Uterus (tissue), 2 donors: ENCODE data around the gene SND1.

Source experiments
- POLR2A ChIP-seq, 2 donors: fragments of 450-650 bp; IDR thresholded peaks; one replicate each; pipeline ENCODE4 v1.6.1; 2016; ENCODE audit warnings: antibody characterized with exemption in 2 of 2, mild to moderate bottlenecking in 1 of 2, moderate library complexity in 1 of 2
- TF ChIP-seq, protein P1 (sequence below), 4 experiments: fragments of 200-600 bp in 2 of 4; fragments of 450-650 bp in 2 of 4; sonication (generic) in 2 of 4; IDR thresholded peaks; one replicate each; pipeline ENCODE4 v1.5.1; 2016 to 2019; ENCODE audit warnings: antibody characterized with exemption in 4 of 4, mild to moderate bottlenecking in 2 of 4, moderate library complexity in 1 of 4

DNA sequence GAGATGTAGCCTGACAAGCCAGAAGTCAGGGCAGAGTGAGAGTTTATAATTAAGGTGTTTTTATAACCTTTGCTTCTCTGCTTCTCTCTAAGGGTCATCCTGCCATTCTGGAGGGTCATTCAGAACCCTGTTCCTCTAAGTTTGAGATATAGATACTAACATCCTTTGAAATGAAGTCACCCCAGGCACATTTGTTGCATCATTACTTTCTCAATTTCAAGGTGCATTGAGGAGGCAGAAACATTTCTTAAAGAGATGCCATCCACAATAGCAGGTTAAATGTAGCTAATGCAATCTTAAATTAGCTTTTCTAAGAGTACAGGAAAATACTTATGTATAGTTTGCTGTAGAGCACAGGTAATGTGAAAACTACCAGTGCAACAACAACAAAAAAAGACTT, 272.9 kb downstream of the SND1 start:
- no peak for TF ChIP-seq POLR2A (IDR thresholded peaks at IDR 0.05)
- TF ChIP-seq, protein P1, sequence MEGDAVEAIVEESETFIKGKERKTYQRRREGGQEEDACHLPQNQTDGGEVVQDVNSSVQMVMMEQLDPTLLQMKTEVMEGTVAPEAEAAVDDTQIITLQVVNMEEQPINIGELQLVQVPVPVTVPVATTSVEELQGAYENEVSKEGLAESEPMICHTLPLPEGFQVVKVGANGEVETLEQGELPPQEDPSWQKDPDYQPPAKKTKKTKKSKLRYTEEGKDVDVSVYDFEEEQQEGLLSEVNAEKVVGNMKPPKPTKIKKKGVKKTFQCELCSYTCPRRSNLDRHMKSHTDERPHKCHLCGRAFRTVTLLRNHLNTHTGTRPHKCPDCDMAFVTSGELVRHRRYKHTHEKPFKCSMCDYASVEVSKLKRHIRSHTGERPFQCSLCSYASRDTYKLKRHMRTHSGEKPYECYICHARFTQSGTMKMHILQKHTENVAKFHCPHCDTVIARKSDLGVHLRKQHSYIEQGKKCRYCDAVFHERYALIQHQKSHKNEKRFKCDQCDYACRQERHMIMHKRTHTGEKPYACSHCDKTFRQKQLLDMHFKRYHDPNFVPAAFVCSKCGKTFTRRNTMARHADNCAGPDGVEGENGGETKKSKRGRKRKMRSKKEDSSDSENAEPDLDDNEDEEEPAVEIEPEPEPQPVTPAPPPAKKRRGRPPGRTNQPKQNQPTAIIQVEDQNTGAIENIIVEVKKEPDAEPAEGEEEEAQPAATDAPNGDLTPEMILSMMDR (IDR thresholded peaks at IDR 0.05): no peak
